HG02884 (cell line): ENCODE data around the gene CXCL8.

ENCODE experiments used
- ATAC-seq: cut with Tn5 transposase; IDR thresholded peaks from one replicate; pipeline ENCODE4 v1.9.1; 2021; ENCODE audit warnings: mild to moderate bottlenecking, moderate library complexity; ENCODE audit not compliant: unreplicated experiment

Gene CXCL8

GRCh38 chr4:73718375-73719373 lies 21.7 kb upstream of the CXCL8 start:
- ATAC-seq: peak; percentile 94

GRCh38 chr4:73721435-73721834 lies 18.9 kb upstream of the CXCL8 start:
- ATAC-seq: no peak

GRCh38 chr4:73721909-73722308 lies 18.5 kb upstream of the CXCL8 start:
- no peak for ATAC-seq

GRCh38 chr4:73723023-73723422 lies 17.3 kb upstream of the CXCL8 start:
- no peak for ATAC-seq

GRCh38 chr4:73723928-73724327 lies 16.4 kb upstream of the CXCL8 start:
- no peak for ATAC-seq

- no peak for ATAC-seq
Measured at GRCh38 chr4:73725510-73725909, 14.9 kb upstream of the CXCL8 start.

GRCh38 chr4:73725985-73726384 lies 14.4 kb upstream of the CXCL8 start:
- no peak for ATAC-seq

- peak; percentile 60 for ATAC-seq
Measured at GRCh38 chr4:73727685-73728084, 12.7 kb upstream of the CXCL8 start.

- ATAC-seq: no peak
Measured at GRCh38 chr4:73728091-73728741, 12.2 kb upstream of the CXCL8 start.

- ATAC-seq: peak; percentile 59
Measured at GRCh38 chr4:73729534-73730165, 10.7 kb upstream of the CXCL8 start.

- no peak for ATAC-seq
Measured at GRCh38 chr4:73730292-73730691, 10.1 kb upstream of the CXCL8 start.

GRCh38 chr4:73730867-73731266 lies 9.5 kb upstream of the CXCL8 start:
- no peak for ATAC-seq

- no peak for ATAC-seq
Measured at GRCh38 chr4:73731968-73732610, 8.3 kb upstream of the CXCL8 start.

- no peak for ATAC-seq
Measured at GRCh38 chr4:73732759-73733431, 7.5 kb upstream of the CXCL8 start.

- ATAC-seq: no peak
Measured at GRCh38 chr4:73734530-73735001, 5.8 kb upstream of the CXCL8 start.

GRCh38 chr4:73735231-73735630 lies 5.1 kb upstream of the CXCL8 start:
- peak; percentile 82 for ATAC-seq

GRCh38 chr4:73741031-73741749 lies 821 bp downstream of the CXCL8 start:
- no peak for ATAC-seq

GRCh38 chr4:73741750-73742489 lies 1.6 kb downstream of the CXCL8 start:
- ATAC-seq: no peak
